Measurements from ENCODE around the gene FOXE1. TPM values are rescaled to one million over a fixed set of nuclear protein-coding genes. Genes with fewer than 3 reads are reported as not detected.

FOXE1 gene
- polyA plus RNA-seq, 12 donors: 0.08 to 0.12 (median 0.10) TPM; not detected in 9

DNA sequence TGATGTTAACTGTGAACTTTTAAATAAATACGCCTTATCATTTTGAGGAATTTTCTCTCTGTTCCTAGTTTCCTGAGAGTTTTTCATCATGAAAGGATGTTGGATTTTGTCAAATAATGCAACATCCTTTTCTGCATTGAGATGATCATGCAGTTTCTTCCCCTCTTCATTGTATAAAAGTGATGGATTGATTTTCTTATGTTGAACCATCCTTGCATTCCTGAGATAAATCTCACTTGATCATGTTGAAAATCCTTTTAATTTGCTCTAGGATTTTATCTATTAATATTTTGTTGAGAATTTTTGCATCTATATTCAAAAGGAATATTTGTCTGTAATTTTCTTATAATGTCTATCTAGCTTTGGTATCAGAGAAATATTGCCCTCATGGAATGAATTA is 13.3 kb downstream of the FOXE1 start:
- DNase-seq: no peak

DNA sequence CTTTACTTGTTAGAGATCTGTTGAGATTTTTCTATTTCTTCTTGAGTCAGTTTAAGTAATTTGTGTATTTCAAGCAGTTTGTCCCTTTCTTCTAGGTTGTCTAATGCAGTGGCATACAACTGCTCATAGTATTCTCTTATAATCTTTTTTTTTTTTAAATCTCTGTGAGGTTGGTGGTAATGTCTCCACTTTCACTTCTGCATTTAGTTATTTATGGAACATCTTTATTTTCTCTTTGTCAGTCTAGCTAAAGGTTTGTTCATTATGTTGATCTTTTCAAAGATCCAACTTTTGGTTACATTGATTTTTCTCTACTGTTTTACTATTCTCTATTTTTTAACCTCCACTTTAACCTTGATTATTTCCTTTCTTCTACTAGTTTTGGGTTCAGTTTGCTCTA is 13.8 kb downstream of the FOXE1 start:
- no peak for DNase-seq

DNA sequence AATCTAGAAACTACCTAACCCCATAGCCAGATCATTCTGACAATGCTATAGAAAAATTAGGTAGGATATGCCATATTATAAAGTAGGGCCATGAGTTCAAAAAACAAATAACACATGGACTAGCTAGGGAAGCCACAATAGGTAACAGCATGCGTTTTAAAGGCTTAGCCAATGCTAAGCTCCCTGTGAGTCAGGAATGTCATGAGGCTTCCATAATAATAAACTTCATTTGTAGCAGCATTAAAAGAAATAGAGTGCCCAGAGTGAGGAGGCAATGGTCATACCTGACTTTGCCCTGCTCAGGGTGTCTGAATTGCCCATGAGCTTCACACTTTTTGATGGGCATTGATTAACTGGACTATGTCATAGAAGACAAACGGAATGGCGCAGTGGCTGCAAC is 15.8 kb downstream of the FOXE1 start:
- DNase-seq: no peak

DNA sequence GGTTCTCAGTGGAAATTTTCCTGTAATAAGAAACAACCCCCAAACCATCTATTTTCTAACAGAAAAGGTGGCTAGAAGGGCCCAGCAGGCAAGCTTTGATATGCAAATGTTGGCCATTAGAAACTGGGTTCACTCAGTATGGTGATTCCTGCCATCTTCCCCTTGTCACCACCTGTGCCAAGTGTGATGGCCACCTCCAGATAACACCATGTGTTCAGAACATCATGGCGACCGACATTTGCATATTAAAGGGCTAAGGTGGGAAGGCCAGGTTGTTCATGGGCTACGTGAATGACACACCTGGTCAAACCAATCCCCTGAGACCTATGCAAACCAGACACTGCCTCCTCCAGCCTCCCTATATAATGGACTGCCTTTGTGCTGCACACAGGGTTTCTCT is 20.4 kb downstream of the FOXE1 start:
- no peak for DNase-seq

DNA sequence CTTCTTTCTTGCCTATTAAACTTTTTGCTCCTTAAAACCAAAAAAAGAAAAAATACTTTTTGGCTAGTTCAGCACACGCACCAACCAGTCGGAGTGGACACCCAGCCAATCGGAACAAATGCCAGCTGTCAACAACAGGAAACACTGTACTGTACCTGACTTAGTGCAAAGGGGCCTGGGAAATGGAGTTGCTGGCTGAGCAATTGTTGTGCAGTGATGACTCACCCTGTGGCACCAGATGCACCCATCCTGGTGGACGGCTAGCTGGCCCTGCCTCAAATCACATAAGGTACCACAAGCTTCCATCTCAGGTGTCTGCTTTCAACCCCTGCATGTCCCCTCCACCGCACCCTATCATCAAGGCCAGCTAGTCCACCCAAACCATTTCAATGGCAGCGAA is 20.9 kb downstream of the FOXE1 start:
- DNase-seq: no peak

DNA sequence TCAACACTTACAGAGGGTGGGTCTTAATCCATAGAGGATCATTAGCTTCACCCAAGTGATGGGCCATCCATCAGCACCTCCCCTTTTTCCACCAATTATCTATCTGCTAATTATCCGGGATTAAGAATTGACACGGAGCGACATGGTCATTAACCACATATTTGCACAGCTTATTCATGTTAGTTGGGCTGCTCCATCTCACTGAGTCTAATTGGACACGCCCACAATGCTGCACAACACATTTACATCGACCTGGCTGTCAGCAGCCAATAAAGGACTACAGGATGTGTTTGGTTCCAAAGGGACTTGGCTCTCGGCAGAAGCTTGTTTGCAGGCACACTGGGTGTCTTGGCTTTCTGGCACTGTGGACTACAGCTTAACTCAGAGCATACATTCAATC is 21.6 kb downstream of the FOXE1 start:
- no peak for DNase-seq

DNA sequence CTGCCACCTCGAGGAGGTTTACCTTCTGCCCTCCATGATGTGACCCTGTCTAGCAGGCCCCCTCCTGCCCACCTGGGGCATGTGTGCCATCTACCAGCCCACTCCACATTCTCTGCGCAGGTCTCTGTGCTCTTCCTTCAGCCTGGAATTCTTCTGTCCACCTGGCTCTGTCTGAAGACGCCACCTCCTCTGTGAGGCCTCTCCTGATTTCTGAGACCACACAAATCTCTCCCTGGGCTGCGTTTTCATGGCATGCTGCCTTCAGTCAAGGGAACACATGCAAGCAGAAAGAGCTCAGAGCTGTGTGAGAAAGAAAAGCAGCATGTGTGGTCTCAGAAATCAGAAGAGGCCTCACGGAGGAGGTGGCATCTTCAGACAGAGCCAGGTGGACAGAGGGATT is 22.1 kb downstream of the FOXE1 start:
- no peak for DNase-seq

DNA sequence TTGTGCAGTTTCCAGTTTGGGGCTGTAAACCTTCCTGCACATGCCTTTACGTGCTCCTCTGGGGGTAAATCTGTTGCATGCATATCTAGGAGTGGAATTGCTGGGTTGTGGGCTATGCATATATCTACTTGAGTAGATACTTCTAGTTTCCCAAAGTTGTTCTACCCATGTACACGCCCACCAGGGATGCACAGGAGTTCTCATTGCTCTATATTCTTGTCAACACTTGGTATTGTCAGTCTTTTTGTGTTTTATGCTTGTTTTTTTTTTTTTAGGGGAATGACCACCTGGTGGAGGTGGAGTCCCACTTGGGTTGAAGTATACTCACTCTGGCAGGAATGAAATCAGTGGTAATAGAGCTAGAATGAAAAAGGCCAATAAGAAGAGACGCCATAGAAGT is 23.0 kb downstream of the FOXE1 start:
- DNase-seq: no peak

DNA sequence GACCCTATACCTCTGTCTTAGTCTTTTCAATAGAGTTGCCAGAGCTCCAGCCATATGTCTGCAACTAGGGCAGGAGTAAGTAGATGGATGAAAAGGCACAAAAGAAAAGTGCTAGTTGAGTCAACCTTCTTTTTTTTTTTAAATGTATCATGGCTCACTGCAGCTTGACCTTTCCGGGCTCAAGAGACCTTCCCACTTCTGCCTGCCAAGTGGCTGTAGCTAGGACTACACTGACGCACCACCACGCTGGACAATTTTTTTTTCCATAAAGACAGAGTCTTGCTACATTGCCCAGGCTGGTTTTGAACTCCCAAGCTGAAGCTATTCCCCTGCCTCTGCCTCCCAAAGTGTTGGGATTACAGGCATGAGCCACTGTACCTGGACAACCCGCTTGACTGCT is 27.3 kb downstream of the FOXE1 start:
- DNase-seq: no peak

DNA sequence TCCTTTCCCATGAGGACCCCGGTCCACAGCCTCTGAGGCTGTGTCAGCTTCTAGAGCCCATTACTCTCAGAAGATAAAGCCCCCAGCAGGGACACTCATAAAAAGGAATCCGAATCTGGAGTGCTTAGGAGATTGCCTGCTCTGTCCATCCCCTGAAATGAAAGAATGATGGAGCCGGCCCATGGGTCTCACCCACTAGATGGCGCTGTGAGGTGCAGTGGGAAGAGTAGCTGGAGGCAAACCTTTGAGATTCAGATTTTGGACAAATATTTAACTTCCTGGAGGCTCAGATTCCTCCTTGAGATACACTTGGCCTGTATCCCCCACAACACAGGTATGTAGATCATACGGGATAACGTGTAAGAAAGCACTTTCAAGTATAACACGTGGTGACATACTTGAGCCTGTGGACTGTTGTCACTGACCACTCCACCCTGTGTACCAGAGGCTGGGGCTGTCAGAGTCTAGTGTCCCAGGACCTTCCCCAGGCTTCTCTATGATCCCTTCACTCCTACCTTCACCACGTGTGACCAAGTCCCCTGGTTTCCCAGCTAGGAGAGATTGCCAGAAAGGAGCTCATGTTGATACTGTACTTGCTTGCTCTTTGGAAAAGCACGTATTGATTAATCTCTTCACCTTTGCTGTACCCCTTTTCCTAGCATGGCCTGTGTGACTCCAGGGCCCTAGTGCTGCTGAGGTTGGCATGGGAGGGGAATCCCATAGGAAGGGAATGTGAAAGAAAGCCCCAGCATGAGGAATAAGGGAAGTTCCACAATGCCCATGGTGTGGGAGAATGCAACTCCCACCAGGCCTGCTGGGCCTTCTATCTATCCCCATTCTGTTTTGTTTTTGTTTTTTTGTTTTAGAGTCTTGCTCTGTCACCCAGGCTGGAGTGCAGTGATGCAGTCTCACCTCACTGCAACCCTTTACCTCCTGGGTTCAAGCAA is 37.2 kb downstream of the FOXE1 start:
- no peak for DNase-seq

DNA sequence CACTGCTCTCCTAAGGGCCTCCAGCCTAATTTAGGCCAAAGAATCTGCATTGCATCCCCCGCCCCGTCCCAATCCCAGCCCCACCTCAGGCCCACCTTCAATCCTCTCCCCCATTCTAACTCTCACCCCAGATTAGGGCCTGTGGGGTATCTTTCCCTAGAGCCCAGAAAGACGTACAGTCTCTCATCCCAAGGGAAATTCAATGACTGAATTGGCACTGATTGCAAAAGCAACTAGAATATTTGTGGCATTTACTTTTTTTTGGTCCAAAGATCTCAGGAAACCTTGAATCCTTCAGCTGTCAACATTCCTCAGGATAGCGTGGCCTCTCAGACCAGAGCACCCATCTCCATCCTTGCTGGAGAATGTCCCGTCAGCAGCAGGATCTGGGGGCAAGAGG is 38.7 kb downstream of the FOXE1 start:
- DNase-seq: no peak

DNA sequence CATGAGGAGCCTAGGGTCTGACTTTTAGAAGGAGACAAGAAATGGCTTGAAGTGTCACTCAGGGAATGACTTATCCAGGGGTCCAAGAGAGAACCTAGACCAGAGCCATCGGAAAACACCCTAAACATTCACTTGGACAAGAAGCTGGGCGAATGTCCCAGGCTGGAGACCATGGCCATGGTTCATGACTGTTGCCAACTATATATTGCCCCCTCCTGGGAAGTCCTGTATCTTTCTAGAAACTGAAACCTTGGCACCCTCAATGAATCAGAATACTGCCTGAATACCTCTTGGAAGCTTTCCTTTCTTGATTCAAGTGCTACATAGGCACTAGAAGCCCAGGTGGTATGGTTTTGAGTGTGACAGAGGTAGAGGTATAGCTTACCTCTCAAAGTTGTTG is 39.4 kb downstream of the FOXE1 start:
- no peak for DNase-seq

DNA sequence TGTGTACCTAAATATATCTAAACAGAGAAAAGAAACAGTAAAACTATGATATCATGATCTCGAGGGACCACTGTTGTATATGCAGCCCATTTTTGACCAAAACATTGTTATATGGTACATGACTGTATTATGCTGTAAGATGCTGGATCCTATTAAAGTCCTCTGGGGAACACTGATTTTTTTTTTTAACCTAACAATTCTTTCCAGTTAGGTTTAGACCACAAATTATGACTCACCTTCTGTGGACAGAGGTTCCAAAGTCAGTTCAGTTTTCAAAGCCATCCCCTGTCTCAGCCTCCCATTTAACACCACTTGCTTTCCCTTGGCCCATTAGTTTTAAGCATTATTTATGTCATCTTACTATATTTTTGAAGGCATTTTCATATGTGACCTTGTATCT is 42.2 kb downstream of the FOXE1 start:
- no peak for DNase-seq

DNA sequence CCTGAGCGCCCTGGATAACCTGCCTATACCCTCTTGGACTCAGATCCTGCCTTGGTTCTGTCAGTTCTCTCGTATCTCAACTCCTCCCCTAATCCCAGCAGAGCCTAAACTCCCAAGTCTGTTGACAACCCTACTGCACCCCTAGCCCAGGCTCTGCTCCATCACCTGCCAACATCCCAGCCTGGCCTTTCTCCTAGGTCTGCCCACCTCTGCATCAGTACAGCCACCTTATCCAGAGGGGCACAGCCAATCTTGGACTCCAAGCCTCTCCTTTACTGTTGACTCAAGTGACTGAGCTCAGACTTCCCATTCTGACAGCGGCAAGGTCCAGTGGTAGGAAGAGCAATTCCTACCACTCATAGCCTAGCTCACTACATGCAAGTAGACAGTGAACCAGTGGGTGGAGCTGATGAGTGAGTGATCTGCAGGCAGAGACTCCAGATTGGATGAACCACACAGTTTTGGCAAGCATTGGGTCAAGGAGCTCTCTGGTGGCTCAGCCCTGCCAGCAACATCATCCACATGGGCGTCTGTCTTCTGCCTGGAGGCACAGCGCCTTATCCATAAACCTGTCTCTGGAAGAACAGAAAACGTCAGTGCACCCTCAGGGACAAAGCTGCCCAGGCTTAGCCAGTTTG is 42.8 kb downstream of the FOXE1 start:
- no peak for DNase-seq

DNA sequence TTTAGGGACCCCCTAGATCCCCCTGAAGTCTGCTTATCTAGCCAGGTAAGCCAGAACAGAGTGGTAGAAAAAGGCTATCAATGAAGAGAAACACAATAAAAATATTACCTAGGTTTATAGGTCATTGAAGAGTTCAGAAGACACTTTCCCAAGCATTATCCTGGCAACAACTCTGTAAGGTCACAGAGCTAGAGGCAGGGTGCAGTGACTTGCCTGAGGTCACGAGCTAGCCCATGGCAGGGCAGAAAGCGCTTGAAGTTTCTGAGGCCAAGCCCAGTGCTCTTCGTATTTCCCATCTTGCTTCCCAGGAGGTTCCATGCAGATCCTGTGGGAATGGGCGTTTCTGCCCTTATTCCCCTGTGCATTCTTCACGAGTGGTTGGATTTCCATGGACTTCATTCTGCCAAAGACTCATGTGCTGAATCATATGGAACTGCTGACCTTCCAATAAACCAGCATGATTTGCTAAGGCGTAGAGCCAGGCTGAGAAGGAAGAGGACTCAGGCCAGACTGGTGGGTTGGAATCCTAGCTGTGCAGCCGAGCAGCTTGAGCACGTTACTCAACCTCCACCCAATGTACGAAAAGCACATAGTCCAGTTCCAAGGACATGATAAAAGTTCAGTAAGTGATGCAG is 47.2 kb downstream of the FOXE1 start:
- no peak for DNase-seq

DNA sequence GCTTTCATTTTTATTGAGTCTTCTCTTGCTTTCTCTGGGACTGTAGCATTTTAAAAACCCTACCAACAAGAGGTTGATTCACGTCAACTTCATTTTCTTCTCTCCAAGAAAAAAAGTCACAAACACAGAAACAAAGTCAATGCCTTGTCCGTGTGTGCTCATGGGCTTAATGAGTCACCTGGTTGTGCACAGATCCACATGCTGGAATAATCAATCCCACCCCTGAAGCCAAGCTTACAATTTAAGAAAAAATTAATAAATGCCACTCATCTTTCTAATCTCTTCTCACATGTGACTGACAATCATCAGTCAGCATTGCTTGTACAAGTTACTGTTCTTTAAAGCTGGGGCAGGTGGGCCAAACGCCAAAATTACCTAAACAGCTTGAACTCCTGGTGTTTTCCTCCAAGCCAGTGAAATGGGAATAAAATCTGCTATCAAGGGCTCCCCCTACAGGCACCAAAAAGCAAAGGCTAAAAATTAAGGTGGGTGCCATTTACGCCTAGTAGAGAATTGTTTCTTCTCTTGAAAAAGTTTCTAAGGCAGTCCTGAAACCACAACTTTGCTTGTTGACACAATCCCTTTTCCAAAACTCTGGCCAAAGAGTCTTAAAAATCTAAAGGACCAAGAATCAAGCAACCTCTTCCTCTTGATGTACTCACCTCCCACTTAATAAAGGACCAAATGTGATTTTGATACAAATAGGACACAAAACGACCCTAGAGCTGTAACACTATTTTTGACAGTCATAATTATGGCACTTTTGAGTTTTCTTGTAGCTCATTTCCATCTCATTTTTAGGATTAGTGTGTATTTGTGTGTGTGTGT is 47.9 kb downstream of the FOXE1 start:
- no peak for DNase-seq

DNA sequence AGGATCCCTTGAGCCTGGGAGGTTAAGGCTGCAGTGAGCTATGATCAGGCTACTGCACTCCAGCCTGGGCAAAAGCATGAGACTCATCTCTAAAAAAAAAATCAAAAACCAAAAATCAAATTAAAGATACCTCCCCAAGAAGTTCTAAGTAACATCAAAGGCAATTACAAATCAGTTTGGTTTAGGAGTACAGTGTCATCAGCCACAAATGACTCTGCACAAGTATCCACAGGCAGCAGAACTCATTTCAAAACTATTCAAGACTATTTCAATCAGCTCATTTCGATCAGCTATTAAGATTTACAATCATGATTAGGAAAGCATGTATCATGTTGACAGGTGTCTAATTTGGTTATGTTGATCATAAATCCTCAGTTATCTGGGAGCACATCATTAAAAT is 50.2 kb downstream of the FOXE1 start:
- DNase-seq: no peak

DNA sequence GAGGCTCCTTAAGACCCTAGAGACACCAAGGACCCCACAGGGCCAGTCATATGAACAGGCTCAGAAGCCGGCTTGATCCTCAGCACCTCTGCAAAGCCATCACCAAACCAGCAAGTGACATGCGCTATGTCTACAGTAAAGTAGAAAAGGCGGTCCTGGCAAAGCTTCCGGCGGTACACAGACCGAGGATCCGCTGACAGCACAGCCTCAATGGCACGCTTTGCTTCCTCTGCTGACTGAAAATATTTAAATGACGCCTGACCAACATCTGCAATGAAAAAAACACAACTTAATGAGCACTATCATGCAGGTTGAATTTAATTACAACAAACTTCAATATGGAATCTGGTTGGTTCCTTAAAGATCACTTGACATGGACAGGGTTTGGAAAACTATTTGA is 51.7 kb downstream of the FOXE1 start:
- DNase-seq: no peak

DNA sequence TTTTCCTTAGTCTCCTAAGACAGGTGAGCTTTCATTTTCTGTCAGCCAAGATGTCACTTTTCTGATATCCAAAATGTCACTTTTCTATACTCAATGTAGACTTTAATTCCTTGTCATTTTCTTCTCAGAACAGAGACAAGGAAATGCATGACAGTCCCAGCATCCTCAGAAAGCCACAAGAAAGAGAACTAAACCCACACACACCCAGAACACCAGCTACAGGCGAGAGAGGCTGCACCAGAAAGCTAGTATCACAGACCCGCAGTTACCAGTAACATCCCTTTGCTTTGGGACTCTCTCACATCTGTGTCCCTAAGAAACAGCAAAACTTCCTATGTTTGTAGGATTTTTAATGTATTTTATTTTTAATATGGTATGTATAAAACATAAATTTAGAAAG is 52.2 kb downstream of the FOXE1 start:
- DNase-seq: no peak
